NCI-H1417 treated with DMSO at 0.1 percent for 48 hours (cell line): ENCODE measurements around the gene THSD8.
A peak's percentile ranks its signal among the peaks of the same experiment; 100 is the strongest.
"Not testable (repeated sequence)": the region's sequence is repeated elsewhere in the genome, so short reads cannot be mapped to it uniquely, and the experiment has no call there.

Source experiments
- DNase-seq: peaks from one replicate; lab custom pipeline; 2025; lab: John Stamatoyannopoulos, UW

THSD8 gene

GRCh38 chr19:12825254-12826131 is 23.6 kb downstream of the THSD8 start:
- no peak for DNase-seq

- no peak for DNase-seq
These were observed 26.6 kb downstream of the THSD8 start for GRCh38 chr19:12828494-12828893.

- DNase-seq: no peak
These were observed 31.5 kb downstream of the THSD8 start for GRCh38 chr19:12833418-12833737.

- DNase-seq: peak; percentile 9
These were observed 32.1 kb downstream of the THSD8 start for GRCh38 chr19:12833738-12834565.

- no peak for DNase-seq
These were observed 32.7 kb downstream of the THSD8 start, which contains the start of gene RTBDN for GRCh38 chr19:12834566-12834943. RTBDN (minus strand) TSS chr19:12834579; CDS start chr19:12829979, 4,600 bp downstream.

- DNase-seq: no peak
These were observed 33.3 kb downstream of the THSD8 start for GRCh38 chr19:12834976-12835757.

GRCh38 chr19:12836529-12836863 is 34.6 kb downstream of the THSD8 start:
- no peak for DNase-seq

- DNase-seq: no peak
These were observed 35.4 kb downstream of the THSD8 start for GRCh38 chr19:12837225-12837624.

- DNase-seq: peak; percentile 43
These were observed 36.5 kb downstream of the THSD8 start, which contains the start of gene MAST1 for GRCh38 chr19:12838182-12838885. MAST1 (plus strand) TSS chr19:12838515; CDS start chr19:12838573, 58 bp downstream.

GRCh38 chr19:12838886-12839756 is 37.3 kb downstream of the THSD8 start:
- no peak for DNase-seq

GRCh38 chr19:12840091-12841079 is 38.5 kb downstream of the THSD8 start:
- peak; percentile 59 for DNase-seq

GRCh38 chr19:12841094-12841493 is 39.2 kb downstream of the THSD8 start:
- peak; percentile 83 for DNase-seq

- no peak for DNase-seq
These were observed 40.6 kb downstream of the THSD8 start for GRCh38 chr19:12842511-12842910.

GRCh38 chr19:12843328-12843727 is 41.5 kb downstream of the THSD8 start:
- no peak for DNase-seq

GRCh38 chr19:12843999-12844732 is 42.3 kb downstream of the THSD8 start:
- DNase-seq: no peak

- not testable (repeated sequence) for DNase-seq
These were observed 44.7 kb downstream of the THSD8 start for GRCh38 chr19:12846613-12847012.

- no peak for DNase-seq
These were observed 45.6 kb downstream of the THSD8 start for GRCh38 chr19:12847159-12848139.
